KOPT-K1 (cell line): Measurements from ENCODE around the gene LEMD1.
"Not testable (repeated sequence)": the region's sequence is repeated elsewhere in the genome, so short reads cannot be mapped to it uniquely, and the experiment has no call there.

Experiments
- H3K27ac ChIP-seq: fragments of 200-600 bp; sonication (generic); 2 replicates; pipeline ENCODE4 v1.5.1; 2016; ENCODE audit warnings: antibody characterized with exemption, mild to moderate bottlenecking, low read depth, low read length; ENCODE audit not compliant: poor library complexity, severe bottlenecking
- H3K36me3 ChIP-seq: fragments of 200-600 bp; sonication (generic); 2 replicates; pipeline ENCODE4 v1.5.1; 2017; ENCODE audit warnings: antibody characterized with exemption, mild to moderate bottlenecking, low read length, moderate library complexity; ENCODE audit not compliant: insufficient read depth
- H3K9me3 ChIP-seq: fragments of 200-600 bp; sonication (generic); 2 replicates; pipeline ENCODE4 v1.5.1; 2017; ENCODE audit warnings: antibody characterized with exemption, low read length, mild to moderate bottlenecking; ENCODE audit not compliant: insufficient read depth, poor library complexity, severe bottlenecking

The LEMD1 gene

GRCh38 chr1:205440476-205441317, 18.8 kb upstream of the LEMD1 start:
- Histone ChIP-seq H3K36me3 (no peaks in the 10 kb centered on the region), H3K27ac (no peak overlapping the region), H3K9me3 (no peaks in the 10 kb centered on the region)

GRCh38 chr1:205440121-205440475, 18.2 kb upstream of the LEMD1 start:
- no peak overlapping the region for H3K27ac ChIP-seq
- no peaks in the 10 kb centered on the region for H3K9me3 ChIP-seq
- H3K36me3 ChIP-seq = no peaks in the 10 kb centered on the region

GRCh38 chr1:205438213-205439158, 16.6 kb upstream of the LEMD1 start:
- Histone ChIP-seq H3K27ac (no peak overlapping the region), H3K36me3 (no peaks in the 10 kb centered on the region), H3K9me3 (no peaks in the 10 kb centered on the region)

- no peaks in the 10 kb centered on the region for H3K9me3 ChIP-seq
- no peaks in the 10 kb centered on the region for H3K36me3 ChIP-seq
These were observed 15.7 kb upstream of the LEMD1 start for GRCh38 chr1:205437570-205437969.

GRCh38 chr1:205436776-205437410, 15.0 kb upstream of the LEMD1 start:
- Histone ChIP-seq H3K27ac (no peak overlapping the region), H3K9me3 (no peaks in the 10 kb centered on the region), H3K36me3 (no peaks in the 10 kb centered on the region)

More at GRCh38 chr1:205437570-205437969, 15.7 kb upstream of the LEMD1 start:
- no peak overlapping the region for H3K27ac ChIP-seq

- H3K27ac ChIP-seq = no peak overlapping the region
- H3K9me3 ChIP-seq = no peaks in the 10 kb centered on the region
- no peaks in the 10 kb centered on the region for H3K36me3 ChIP-seq
These were observed 14.0 kb upstream of the LEMD1 start for GRCh38 chr1:205435578-205436573.

GRCh38 chr1:205434738-205435137, 12.9 kb upstream of the LEMD1 start:
- H3K36me3 ChIP-seq = no peaks in the 10 kb centered on the region
- no peak overlapping the region for H3K27ac ChIP-seq
- H3K9me3 ChIP-seq = no peaks in the 10 kb centered on the region

- H3K27ac ChIP-seq, H3K36me3 ChIP-seq, H3K9me3 ChIP-seq: not testable (repeated sequence)
These were observed 10.8 kb upstream of the LEMD1 start for GRCh38 chr1:205432692-205433091.

- no peaks in the 10 kb centered on the region for H3K36me3 ChIP-seq
- no peaks in the 10 kb centered on the region for H3K9me3 ChIP-seq
- no peak overlapping the region for H3K27ac ChIP-seq
These were observed 10.3 kb upstream of the LEMD1 start for GRCh38 chr1:205432116-205432515.

- Histone ChIP-seq H3K36me3 (no peaks in the 10 kb centered on the region), H3K9me3 (no peaks in the 10 kb centered on the region), H3K27ac (no peak overlapping the region)
These were observed 8.9 kb upstream of the LEMD1 start for GRCh38 chr1:205430696-205431305.

GRCh38 chr1:205429762-205430695, 8.2 kb upstream of the LEMD1 start:
- Histone ChIP-seq H3K27ac (no peak overlapping the region), H3K9me3 (no peaks in the 10 kb centered on the region), H3K36me3 (no peaks in the 10 kb centered on the region)

GRCh38 chr1:205424901-205425600, 3.2 kb upstream of the LEMD1 start:
- Histone ChIP-seq H3K27ac (no peak overlapping the region), H3K36me3 (no peaks in the 10 kb centered on the region), H3K9me3 (no peaks in the 10 kb centered on the region)
